Ovary (tissue), 3 donors: Measurements from ENCODE around the gene MANSC1.

Source experiments
- EP300 ChIP-seq: sonication (generic); formaldehyde crosslinking; IDR thresholded peaks from one replicate; pipeline ENCODE4 v1.6.1; 2017; ENCODE audit warnings: antibody characterized with exemption
- TF ChIP-seq, protein P1 (sequence below), 3 donors: fragments of 450-650 bp in 2 of 3; fragments of 200-600 bp in 1 of 3; IDR thresholded peaks; one replicate each; pipeline versions ENCODE4 v1.5.1 to v1.8.0; 2016 to 2022; ENCODE audit warnings: antibody characterized with exemption in 3 of 3, mild to moderate bottlenecking in 1 of 3
- donor health status: DM: no; HTN: no; CAD: no.

DNA sequence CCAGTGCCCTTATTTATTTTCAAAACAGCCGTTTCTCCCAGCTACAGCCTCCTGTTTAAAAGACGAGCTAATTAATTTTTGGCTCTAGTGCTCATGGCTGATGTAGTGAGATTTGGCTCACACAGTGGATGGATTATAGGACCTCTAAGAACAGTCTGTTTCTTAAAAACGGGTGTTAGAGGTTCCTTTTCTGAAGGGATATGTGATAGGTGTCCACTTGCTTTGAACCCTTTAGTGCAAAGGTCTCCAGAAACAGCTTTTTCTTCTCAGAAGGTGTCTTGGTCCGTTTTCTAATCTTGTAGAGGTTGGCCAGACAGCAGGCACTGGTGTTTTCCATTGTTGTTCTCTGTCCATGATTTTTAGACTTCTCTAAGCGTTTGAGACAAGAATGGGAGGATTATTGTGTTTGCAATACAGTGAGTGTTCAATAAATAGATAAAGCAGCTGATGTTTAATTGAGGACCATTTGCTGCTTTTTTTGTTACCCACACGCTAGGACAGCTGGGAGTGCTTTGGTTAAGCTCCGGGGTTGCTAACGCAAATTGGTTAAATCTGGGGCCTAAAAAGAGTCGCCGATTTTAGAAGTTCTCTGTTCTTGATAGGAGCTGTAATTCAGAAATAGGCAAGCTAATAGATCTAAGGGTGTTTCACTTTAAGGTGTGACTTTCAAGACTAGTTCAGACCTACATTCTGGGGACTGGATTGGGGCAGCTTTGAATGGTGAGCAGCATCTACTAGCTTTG, 7.8 kb upstream of the MANSC1 start:
- TF ChIP-seq, protein P1, sequence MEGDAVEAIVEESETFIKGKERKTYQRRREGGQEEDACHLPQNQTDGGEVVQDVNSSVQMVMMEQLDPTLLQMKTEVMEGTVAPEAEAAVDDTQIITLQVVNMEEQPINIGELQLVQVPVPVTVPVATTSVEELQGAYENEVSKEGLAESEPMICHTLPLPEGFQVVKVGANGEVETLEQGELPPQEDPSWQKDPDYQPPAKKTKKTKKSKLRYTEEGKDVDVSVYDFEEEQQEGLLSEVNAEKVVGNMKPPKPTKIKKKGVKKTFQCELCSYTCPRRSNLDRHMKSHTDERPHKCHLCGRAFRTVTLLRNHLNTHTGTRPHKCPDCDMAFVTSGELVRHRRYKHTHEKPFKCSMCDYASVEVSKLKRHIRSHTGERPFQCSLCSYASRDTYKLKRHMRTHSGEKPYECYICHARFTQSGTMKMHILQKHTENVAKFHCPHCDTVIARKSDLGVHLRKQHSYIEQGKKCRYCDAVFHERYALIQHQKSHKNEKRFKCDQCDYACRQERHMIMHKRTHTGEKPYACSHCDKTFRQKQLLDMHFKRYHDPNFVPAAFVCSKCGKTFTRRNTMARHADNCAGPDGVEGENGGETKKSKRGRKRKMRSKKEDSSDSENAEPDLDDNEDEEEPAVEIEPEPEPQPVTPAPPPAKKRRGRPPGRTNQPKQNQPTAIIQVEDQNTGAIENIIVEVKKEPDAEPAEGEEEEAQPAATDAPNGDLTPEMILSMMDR (IDR thresholded peaks at IDR 0.05), result no peak
- no peak for TF ChIP-seq EP300
